Measurements from ENCODE around the gene DNAH8.
A peak's percentile ranks its signal among the peaks of the same experiment; 100 is the strongest.
"Not testable (repeated sequence)": the region's sequence is repeated elsewhere in the genome, so short reads cannot be mapped to it uniquely, and the experiment has no call there.

Gene DNAH8

DNA sequence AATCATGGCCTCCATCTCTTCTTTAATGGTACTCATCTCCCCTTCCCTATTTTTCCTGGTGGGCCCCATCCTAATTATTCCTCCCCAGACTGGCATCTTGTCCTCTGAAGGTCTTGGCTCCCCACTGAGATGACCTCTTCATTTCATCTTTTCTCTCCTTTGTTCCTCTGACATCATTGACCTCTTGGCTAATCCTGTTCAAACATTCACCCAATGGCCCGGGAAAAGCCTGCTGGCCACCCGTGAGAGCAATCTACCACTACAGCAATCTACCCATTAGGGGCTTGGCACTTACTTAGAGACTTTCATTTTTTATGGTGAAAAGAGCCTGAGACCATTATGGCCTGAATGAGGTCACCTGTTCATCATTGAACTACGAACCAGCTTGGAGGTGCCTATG is 130.8 kb downstream of the DNAH8 start:
- DNase-seq (ENCODE audit: low spot score) = no peak

DNA sequence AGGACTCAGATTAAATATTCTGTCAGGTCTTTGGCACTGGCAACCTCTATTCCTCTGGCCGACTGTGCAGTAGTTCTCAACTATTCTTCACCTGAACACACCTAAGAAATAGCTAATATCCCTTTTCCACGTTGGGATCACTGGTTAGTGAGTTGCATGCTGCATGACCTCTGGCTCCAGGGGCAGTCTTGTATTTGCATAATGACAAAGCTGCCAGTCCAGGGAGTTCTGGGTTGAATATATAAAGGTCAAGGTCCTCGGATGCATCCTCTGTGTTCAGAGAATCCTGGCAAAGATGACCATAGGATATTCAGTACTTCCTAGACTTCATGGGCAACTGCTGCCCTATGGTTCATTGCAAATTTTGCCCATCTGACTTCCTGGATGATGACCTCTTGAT is 131.2 kb downstream of the DNAH8 start:
- DNase-seq (ENCODE audit: low spot score) = no peak

DNA sequence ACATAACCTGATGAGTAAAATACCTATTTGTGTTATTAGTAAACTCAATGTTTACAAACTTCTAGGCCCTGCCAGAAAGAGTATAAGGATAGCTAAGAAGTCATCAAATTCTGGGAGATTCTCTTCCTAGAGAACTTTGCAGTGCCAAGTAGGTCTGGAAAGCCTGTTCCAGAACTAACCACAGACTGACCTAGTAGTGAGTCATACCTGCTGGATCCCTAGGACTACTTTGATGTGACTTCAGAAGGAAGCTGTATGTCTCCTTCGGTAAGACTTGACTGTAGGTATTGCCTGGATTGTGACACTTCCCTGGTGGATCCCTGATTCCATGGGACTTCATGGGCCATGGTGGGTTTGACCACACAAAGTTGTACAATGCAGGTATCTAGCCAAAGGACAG is 131.7 kb downstream of the DNAH8 start:
- peak; percentile 36 for DNase-seq (ENCODE audit: low spot score)

DNA sequence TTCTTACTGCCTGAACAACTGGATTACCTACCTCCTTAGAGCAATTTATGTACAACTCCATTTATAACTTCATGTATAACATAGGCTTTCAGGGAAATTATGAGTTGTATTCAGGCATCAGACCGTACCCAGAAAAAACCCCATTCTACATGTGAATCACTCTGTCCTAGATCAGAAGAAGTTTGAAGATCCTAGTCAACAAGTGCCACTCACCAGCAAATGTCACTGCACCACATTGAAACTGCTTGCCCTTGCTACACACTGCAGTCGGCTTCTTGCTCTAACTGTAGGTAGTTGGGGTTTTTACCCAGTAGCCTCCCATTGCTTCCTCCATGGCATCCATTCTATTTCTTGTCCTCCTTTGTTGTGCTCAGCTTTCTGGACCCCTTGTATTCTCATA is 132.4 kb downstream of the DNAH8 start:
- DNase-seq (ENCODE audit: low spot score) = no peak

DNA sequence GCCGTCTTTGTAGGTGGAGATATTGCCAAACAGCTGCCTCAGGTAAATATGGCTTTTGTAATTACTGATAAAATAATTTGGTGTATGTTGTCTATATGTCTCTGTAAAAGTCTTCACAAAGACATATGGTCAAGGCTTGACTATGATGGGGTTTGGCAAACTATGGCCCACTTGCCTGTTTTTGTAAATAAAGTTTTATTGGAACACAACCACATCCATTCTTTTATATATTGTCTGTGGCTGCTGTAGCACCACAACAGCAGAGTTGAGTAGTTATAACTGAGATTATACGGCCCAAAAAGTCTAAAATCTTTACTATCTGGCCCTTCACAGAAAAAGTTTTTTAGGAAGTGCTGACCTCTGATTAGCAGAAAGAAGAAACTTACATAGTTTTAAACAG is 133.6 kb downstream of the DNAH8 start:
- no peak for DNase-seq (ENCODE audit: low spot score)

DNA sequence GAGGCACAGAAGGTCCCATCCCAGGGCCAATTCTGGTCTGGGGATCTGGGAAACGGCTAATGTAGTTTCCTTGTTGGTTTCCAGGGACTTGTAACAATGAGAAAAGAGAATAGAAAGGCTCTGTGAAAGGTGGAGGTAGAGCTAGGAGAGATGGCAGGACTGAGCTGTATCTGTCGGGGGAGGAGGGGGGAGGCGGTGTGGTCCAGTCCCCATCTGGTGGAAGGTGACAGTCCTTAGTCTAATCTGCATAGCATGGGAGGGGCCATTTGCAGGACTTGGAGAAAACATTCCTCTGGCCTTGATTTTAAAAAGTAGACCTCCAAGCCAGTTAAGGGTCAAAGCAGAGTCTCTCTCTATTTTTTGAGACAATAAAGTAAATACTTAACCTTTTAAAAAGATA is 137.1 kb downstream of the DNAH8 start:
- DNase-seq (ENCODE audit: low spot score) = no peak

DNA sequence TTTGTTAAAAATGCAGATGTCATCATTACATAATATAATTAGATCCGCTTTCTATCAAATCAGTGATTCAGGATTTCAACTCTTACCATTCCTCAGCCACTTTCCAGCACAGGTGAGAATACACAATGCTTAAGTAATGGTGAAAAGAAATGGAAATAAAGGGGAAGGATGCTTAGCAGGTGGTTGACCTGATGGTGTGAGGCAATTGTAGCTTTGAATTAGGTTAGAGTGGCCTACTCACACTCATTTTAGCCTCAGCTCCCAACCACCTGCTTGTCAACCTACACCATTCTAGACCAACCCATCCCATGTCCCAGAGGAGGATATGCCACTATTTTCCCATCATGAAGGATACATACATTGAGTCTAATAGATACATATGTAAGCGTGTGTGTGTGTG is 138.1 kb downstream of the DNAH8 start:
- no peak for DNase-seq (ENCODE audit: low spot score)

DNA sequence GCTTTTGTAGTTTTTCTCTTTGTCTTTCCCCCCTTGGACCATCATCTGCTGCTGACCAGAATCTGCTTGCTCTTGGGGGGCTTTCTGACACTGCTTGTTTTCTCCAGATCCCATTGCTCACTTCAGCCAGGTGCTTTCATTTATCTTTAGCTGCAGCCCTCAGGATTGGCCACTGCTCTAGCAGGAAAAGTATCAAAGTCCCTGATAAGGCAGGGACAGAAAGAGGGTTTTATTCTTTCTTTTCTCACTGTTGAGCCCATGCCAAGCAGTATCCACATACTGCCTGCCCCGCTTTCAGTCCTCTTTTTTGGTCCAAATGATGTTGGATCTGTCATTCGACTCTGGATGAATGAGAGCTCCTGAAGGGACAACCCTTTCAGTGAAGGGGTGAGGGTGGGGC is 141.4 kb downstream of the DNAH8 start:
- no peak for DNase-seq (ENCODE audit: low spot score)

DNA sequence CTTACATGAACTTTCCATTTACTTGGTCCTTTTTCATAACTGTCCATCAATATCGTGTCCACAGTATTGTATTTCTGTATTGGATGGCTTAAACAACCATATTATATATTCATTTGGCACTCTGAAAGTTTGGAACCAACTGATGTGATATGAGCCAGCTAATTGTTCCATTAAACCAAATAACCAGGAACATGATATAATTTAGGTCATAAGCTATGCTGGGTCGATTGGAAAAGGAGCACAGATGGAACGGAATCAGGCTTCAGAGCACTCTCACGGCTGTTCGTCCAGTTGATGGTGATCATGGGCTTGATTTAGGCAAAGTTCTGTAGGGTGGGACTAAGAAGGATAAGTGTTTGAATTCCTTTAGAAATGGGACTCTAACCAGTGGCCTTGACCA is 142.7 kb downstream of the DNAH8 start:
- no peak for DNase-seq (ENCODE audit: low spot score)

DNA sequence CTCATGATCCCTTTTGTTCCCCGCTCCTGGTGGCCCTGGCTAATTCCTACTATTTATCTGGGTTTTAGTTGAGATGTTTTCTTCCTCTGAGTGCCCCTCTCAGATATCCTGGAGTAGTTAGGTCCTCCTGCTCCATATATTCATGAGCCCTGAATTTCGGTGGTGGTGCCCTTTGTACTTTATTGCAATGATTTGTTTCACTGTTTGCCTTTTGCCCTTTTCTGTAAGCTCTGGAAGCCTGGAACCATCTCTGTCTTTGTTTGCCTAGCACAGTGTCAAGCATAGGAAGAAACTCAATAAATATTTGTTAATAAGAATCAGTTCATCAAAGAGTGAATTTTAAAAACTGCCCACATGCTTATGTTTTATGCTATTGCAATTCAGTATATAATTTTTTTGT is 144.9 kb downstream of the DNAH8 start:
- DNase-seq (ENCODE audit: low spot score) = no peak

DNA sequence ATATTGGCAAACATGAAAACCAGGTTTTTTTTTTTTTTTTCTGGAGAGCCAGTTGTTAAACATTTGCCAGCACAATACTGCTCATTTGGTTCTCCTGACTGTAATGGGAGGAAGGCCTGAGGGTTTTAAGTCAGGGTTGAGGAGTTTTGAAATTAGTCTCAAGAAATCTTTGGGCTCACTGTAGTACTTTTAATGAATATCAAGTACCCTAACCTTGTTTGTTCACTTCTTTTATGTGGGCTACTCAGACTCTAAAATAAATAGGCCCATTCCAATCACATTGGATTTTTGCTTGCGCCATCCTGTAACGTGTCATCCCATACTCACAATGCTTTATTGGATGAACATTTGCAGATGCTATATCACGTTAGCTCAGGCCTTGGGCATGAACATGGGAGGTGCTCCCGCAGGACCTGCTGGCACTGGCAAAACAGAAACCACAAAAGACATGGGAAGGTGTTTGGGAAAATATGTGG is 146.9 kb downstream of the DNAH8 start:
- no peak for DNase-seq (ENCODE audit: low spot score)

DNA sequence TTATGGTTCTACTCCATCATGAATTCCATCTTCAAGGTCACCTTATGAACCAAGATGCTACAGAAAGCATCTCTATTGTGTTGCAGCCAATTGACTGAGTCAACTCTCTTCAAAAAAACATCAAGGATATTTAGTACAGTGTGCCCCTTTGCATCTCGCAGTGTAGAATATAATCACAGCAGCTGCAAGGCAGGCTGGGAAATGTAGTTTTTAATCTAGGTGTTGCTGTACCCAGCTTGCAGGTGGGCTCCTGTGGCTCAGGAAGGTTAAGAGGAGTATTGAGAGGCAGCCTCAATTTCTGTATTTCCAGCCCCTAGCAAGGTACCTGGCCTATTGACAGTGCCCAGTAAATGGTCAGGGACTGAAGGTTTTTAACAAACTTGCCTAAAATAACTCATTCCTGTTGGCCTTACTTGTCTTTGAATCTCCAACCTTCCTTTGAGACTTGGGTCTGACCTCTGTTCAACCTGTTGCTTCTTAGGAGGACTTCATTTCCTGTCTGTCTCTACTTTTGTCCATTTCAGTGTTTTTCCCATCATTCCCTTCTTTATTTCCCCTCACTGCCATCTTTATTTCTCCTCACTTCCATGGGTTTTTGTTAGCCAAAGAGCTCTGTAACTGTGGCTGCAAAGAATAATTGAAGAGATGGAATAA is 150.5 kb downstream of the DNAH8 start:
- DNase-seq (ENCODE audit: low spot score) = no peak

DNA sequence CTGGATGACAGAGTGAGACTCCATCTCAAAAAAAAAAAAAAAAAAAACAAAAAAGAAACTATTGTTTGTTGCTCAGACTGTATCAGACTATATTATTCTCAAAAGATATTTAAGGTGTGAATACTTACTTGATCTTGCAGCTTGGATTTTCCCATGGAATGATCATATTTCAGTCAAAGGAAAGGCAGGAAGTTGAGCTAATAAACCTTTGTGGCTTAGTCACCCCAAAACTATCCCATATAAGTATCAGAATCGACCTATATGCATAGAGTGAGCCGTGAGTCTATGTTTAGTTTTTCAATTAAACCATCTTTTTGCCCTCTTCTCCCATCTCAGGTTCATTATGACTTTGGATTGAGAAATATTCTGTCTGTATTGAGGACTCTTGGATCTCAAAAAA is 152.6 kb downstream of the DNAH8 start:
- no peak for DNase-seq (ENCODE audit: low spot score)

DNA sequence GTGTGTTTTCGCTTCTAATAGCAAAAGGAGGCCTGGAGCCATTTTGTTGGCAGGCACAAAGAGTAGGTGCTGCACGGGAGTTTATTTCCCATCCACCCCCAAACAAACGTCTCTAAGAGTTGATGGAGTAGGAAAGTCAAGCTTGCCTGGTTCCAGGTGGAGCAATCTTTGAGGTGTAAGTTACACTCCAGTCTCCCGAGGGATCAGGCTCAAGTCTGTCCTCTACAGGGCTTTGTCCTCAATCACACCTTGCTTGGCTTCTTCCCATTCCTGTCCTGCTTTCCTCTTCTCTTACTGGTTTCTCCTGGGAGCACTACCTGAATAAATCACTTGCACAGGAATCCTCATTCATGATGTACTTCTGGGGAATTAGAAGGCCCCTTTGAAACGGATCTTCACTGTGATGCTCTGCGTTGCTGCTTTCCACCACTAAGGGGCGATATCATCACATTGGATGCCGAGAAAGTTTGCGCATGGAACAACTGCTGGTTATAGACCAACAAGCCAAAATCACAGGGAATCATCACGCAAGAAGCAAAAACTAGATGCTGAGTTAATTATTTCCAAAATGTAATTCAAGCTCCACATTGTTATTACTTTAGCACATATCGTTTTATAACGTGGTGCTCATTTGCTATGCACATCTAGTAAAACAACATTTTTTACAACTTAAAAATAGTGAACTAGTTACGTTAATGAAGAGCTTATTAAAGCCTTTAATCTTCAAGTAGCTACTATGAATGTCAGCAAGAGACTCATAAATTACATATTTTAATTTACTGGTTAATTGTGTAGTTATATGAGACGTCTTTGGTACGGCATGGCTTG is 156.8 kb downstream of the DNAH8 start:
- DNase-seq (ENCODE audit: low spot score) = peak; percentile 30

DNA sequence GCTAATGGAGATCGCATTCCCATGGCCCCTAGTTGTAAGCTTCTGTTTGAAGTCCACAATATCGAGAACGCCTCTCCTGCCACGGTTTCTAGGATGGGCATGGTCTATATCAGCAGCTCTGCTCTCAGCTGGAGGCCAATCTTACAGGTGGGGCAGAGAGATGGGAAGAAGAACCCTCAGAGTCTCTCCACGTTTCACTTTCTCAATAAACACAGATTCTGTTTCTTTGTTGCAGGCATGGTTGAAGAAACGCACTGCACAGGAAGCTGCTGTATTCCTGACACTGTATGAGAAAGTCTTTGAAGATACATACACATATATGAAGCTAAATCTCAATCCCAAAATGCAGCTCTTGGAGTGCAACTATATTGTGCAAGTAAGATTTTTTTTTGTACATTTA is 157.9 kb downstream of the DNAH8 start:
- no peak for DNase-seq (ENCODE audit: low spot score)

DNA sequence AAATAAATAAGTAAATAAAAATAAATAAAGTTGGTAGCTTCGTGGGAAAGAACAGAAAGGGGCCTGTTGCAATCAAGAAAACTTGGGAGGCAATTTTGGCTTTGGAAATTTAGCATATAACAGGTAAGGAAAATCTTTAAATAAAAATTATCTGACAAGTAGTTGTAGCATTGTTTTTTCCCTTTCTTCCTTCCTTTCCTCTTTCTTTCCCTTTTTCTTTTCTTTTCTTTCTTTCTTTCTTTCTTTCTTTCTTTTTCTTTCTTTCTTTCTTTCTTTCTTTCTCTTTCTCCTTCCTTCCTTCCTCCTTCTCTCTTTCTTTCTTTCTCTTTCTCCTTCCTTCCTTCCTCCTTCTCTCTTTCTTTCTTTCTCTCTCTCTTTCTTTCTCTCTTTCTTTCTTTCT is 158.7 kb downstream of the DNAH8 start:
- DNase-seq (ENCODE audit: low spot score) = not testable (repeated sequence)

DNA sequence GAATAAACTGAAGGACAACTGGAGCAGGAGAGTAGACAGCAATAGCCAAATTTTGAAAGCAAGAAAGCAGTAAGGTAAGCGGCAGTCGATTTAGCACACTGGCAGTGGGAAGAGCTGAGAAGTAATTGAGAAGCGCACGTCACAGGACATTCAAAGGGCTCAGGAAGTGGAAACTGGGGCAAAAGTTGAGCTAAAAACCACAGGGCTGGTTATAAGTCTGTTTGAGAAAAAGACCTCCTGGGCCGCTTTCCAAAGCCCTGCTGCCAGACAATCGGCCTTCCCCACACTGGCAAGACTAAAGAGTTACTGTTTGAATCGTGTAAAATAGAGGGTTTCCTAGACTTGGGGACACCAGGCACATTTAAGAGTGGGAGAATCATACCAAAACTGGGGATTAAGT is 161.4 kb downstream of the DNAH8 start:
- DNase-seq (ENCODE audit: low spot score) = no peak

DNA sequence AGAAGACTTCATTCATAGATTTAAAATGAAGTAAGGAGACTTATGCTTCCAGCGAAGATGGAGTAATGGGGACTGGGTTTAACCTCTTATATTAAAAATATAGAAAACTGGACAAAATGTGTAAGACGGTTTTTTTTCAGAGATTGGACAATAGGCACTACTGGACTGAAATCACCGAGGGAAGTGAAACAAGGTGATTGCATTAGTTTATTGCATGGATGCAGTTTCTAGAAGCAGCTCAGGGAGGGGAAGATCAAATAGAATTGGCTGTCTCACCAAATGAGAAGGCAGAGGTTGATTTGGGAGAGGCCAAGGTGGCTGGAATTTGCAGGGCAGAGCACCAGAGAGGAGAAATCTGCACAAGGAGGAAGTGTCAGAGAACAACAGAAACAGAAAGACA is 162.6 kb downstream of the DNAH8 start:
- no peak for DNase-seq (ENCODE audit: low spot score)

DNA sequence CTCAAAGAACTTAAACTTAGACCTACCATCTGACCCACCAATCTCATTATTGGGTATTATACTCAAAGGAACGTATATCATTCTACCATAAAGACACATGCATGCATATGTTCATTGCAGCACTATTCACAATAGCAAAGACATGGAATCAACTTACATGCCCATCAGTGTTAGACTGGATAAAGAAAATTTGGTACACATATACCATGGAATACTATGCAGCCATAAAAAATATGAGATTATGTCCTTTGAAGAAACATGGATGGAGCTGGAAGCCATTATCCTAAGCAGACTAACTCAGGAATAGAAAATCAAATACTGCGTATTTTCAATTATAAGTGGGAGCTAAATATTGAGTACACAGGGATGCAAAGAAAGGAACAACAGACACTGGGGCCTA is 167.0 kb downstream of the DNAH8 start:
- DNase-seq (ENCODE audit: low spot score) = no peak

DNA sequence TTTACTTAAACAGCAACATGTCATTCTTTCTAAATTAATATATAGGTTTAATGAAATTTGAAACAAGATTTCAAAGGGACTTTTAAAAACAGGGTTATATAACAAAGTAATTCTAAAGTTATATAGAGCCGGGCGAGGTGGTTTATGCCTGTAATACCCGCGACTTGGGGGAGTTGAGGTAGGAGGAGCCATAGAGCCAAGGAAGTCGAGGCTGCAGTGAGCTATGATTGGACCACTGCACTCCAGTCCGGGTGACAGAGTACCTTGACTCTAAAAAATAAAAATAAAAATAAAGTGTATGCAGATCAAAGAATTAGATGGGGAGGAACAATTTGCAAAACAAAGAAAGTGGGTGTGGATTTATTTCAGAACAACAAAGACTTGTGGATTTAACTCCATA is 182.4 kb downstream of the DNAH8 start:
- no peak for DNase-seq (ENCODE audit: low spot score)

DNA sequence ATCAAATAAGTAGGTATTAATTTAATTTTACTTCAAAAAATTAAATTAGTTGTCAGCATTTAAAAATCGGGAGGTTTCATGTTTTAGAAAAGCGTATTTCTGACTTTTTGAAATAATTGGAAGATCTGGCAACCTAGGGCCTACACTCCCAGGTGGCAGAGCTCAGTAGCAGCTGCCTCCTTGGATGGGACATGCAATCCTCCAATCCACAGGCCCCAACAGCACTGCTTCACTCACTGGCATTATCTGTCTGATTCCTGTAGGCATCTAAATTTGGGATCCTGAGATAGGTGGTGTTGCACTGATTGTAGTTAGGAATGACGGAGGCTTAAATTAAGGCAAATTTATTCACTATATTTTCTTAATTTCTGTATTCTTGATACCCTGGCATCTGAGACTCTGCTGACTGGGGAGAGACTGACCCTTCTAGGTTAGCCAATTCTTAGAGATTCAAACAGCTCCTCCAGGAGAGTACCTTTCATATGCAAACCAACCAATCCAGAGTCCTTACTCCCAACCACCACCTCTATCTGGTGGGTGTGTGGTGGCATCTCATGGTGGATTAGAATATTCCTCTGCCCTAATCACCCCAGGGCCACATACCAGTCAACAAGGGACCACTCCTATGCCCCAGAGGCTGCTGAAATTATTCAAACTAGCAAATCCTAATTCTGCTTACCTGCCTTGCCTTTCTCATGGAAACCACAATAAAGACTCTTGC is 186.9 kb downstream of the DNAH8 start:
- no peak for DNase-seq (ENCODE audit: low spot score)

DNA sequence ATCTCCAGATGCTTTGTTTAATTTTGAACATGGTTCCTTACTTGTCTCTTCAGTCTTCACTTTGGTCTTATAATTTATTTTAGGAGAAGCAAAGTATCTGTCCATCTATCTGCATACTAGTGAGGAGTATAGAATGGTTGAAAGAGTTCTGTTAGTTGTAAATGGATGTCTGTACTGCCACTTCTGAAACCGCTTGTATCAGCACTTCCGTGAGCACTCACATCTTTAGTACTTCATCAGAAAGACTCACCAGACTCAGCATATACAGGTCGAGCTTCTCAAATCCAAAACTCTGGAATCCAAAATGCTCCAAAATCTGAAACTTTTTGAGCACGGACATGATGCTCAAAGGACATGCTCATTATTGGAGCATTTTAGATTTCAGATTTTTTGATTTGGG is 191.5 kb downstream of the DNAH8 start:
- no peak for DNase-seq (ENCODE audit: low spot score)

DNA sequence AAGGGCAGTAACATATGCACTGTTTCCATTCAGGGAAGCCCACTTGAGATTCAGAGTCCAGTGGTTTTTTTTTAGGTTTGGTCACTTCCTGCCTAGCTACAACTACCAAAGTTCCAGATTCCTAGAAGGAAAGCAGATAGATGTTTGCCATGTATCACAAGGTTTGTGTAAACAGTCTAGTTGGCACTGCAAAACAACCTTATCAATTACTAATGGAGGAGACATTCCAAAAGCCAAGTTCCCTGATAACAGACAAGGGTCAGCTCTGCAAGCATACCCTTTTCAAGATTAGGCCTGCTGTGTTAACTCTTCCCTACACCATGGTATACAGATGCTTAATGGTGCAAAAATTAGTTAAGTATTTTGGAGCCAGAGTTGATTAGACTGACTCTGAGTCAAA is 192.2 kb downstream of the DNAH8 start:
- DNase-seq (ENCODE audit: low spot score) = no peak

Data from SW480 (cell line).